ENCODE data around the gene DNAH11.

GRCh38 chr7:21548491-21548890, 5.7 kb downstream of the DNAH11 start:
- TF ChIP-seq, protein P1, sequence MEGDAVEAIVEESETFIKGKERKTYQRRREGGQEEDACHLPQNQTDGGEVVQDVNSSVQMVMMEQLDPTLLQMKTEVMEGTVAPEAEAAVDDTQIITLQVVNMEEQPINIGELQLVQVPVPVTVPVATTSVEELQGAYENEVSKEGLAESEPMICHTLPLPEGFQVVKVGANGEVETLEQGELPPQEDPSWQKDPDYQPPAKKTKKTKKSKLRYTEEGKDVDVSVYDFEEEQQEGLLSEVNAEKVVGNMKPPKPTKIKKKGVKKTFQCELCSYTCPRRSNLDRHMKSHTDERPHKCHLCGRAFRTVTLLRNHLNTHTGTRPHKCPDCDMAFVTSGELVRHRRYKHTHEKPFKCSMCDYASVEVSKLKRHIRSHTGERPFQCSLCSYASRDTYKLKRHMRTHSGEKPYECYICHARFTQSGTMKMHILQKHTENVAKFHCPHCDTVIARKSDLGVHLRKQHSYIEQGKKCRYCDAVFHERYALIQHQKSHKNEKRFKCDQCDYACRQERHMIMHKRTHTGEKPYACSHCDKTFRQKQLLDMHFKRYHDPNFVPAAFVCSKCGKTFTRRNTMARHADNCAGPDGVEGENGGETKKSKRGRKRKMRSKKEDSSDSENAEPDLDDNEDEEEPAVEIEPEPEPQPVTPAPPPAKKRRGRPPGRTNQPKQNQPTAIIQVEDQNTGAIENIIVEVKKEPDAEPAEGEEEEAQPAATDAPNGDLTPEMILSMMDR (IDR thresholded peaks at IDR 0.05 in 2 of 3, conservative IDR thresholded peaks at IDR 0.05 in 1 of 3; ENCODE audit: borderline replicate concordance in 1 of 3, insufficient read depth in 1 of 3, low read depth in 2 of 3, low read length in 2 of 3), result no peak
- TF ChIP-seq ZBTB33 (IDR thresholded peaks at IDR 0.05; ENCODE audit: extremely low read depth, insufficient replicate concordance, low read length), result no peak
- TF ChIP-seq POLR2A (IDR thresholded peaks at IDR 0.05; ENCODE audit: borderline replicate concordance, extremely low read depth, insufficient read depth, insufficient read length), result no peak
- no peak for TF ChIP-seq EZH2 (IDR thresholded peaks at IDR 0.05)
- TF ChIP-seq SIN3A (IDR thresholded peaks at IDR 0.05; ENCODE audit: low read depth), result no peak
- no peak for TF ChIP-seq RAD21 (IDR thresholded peaks at IDR 0.05; ENCODE audit: low read depth)

All from HCT116 (cell line).